RCC 7860 (cell line): ENCODE results near the gene FBF1.
A peak's percentile ranks its signal among the peaks of the same experiment; 100 is the strongest.
"Not testable (repeated sequence)": the region's sequence is repeated elsewhere in the genome, so short reads cannot be mapped to it uniquely, and the experiment has no call there.

Experiments
- DNase-seq: peaks from one replicate; pipeline ENCODE4 v3.0.0-alpha.2; 2015; ENCODE audit warnings: low spot score
- FAIRE-seq: peaks from 2 replicates; lab custom pipeline; 2012; peaks lifted over from hg19 to GRCh38; lab: Jason Lieb, UNC

The FBF1 gene

DNA sequence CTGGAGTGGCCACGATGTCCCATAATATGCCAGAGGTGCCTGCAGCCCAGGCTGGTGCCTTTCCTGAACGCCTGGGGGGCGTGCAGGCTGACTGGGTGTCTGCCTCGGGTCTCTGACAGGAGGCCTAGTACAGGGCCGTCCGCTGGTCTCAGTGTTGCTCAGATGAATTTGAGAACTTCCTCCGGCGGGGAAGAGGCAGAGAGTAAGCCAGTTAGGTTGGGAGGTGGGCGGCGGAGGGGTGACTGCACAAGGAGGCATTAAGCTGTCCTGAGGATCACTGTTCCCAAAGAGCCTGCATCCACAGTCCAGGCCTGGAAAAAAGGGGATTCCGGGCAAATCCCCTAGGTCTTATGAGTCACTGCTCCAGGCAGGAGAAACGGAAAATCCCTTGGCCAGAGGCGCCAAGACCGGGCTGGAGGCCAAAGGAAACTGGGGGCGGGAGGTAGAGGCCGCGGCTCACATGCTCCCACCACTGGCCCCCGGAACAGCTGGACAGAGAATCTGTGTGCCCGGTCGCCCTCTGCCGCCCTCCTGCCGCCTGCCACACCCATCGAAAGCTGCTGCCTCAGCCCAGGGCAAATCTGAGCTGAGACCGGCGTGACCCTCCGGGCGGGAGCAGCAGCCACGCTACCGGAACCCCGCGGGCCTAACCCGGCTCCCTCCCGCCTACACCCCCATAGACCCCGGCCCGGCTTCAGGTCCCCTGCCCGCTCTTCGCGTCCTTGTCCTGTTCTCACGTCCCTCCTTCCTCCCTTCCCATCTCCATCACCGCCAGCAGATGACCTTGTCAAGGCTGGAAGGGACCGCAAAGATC, 63.7 kb downstream of the FBF1 start:
- DNase-seq: peak; percentile 97

DNA sequence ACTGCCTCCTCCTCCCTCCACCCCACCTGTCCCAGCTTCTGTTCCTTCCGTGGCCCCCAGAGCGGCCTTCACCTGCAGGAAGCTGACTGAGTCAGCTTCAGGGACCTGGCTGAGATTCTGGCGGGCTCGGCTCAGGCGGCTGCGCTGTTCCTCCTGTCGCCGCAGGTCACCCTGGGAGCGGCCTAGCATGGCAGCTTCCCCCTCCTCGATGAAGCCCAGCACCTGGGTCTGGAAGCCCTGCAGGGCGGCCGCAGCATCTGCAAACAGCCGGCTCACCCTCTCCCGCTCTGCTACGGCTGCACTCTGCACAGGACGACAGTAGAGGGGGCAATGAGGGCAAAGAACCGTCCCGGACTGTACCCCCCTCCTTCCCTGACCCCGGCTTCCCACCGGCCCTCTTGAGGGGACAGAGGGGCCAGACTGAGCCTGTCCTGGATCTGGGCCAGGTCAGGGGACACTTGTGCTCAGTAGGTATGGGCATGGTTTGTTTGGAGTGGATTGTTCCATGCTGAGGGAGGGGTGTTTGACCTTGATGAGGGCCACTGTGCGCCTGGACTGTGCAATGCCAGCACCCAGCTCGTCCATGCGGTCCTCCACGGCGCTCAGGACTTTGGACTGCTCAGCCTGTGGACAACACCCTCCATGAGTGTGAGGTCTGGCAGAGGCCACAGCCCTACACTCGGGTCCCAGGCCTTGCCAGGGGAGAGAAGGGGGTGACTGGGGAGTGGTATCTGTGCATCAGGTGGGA, 64.5 kb downstream of the FBF1 start:
- DNase-seq (peak; percentile 82), FAIRE-seq (no peak)

More for the DNA sequence above, 63.7 kb downstream of the FBF1 start:
- FAIRE-seq: peak; percentile 89

DNA sequence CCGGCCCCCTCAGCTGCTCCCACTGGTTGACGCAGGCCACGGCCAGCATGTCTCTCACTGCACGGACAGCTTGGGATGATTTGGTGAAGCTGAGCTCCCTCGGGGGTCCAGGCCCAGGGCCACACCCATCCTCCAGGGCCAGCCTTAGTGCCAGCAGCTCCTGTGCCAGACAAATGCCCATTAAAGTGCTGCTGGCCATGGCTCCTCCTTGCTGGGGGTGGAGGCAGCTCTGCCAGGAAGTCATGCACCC, 65.0 kb downstream of the FBF1 start:
- FAIRE-seq (peak; percentile 10), DNase-seq (no peak)

DNA sequence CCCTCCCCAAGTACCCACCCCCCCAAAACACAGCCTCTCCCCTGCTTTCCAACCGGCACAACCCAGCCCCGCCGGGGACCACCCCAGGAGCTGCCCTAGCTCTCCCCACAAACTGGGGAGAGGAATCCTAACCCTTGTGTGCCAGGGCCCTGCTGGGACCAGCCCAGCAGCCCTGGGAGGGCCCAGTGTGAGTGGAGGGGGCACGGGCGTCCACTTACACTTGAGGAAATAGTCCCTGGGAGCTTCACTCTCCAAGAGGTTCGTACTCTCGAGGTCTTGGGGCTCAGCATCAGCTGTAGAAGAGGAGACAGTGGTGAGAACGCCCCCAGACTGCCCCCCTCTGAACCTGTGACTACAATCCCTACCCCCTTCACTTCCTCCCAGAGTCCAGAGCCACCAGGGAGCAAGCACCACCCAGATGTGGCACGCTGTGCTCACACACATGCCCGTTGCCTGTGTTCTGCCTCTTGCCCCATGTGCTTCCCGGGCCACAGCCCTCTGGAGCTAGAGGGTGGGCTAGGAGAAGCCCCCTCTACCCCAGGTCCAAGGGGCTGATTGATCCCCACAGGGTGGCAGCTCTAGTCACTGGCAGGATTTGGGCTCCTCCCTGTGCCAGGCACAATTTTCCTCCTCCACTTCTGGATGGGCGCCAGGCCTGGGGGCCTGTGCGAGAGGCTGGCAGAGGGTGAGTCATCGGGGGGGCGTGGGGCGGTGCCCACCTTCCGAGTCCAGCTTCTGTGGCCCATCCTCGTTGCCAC, 65.5 kb downstream of the FBF1 start:
- FAIRE-seq (no peak), DNase-seq (peak; percentile 40)

DNA sequence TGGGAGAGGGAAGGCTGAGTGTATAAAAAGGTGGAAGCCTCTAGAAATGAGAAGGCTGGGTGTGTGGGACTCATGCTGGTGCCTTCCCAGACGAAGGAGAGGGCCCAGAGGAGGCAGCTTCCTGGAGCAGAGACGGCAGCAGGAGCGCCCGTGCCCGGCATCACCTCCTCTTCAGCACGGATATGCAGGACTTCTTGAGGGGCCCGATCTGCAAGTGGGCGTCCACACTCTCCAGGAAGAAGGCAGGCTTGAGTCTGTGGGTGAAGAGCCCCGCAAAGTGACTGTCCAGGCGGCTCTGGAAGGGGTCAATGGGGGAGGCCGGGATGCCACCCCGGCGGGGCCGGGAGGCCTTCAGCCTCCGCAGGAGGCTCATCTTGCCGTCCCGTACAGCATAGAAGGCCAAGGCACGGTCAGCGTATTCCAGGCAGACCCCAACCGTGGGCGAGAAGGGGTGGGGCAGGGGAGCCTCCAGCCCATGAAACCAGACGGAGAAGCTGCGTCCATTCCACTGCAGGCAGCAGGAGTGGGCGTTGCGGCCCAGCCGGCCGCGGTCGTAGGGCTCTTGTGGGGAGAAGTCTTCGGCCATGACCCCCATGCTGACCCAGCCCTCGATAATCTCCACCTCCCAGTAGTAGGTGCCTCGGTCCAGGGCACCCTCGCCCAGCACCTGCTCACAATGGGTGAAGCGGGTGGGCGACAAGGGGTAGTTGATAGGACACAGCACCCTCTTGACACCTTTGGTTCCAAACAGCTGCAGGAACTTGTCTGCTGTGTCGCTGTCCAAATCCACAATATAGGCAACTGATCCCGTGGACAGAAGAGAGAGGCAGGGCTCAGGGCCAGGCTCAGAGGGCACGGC, 66.3 kb downstream of the FBF1 start:
- no peak for DNase-seq
- FAIRE-seq: no peak

DNA sequence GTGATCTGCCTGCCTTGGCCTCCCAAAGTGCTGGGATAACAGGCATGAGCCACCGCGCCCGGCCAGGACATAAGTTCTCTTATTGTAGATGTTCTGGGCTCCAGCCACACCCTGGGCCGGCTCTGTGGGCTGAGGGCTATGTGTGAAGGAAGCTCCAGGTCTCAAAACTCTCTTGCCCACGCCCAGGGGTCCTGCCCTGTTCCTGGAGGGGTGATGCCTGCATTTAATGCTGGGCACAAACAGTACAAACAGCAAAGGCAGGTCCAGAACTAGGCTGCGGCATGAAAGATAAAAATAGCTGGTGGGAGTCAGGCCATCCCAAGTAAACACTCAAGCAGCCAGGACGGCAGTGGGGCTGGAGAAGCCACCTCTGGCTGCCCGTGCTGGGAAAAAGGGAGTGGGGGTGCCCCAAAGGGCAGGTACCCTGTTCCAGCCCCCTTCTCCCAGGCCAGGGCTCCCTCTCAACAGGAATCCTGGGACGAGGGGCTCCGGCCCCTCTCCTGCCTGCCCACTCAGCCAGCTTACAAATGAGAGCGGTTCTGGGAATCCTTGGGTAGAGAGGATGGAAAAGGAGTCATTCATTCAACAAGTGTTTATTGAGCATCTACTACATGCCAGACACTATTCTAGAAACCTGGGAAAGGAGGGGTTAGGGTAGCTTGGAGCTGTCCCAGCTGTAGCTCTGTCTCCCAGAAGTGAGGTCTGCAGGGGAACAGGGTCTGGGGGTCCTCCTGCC, 67.1 kb downstream of the FBF1 start:
- FAIRE-seq: no peak
- DNase-seq: no peak

DNA sequence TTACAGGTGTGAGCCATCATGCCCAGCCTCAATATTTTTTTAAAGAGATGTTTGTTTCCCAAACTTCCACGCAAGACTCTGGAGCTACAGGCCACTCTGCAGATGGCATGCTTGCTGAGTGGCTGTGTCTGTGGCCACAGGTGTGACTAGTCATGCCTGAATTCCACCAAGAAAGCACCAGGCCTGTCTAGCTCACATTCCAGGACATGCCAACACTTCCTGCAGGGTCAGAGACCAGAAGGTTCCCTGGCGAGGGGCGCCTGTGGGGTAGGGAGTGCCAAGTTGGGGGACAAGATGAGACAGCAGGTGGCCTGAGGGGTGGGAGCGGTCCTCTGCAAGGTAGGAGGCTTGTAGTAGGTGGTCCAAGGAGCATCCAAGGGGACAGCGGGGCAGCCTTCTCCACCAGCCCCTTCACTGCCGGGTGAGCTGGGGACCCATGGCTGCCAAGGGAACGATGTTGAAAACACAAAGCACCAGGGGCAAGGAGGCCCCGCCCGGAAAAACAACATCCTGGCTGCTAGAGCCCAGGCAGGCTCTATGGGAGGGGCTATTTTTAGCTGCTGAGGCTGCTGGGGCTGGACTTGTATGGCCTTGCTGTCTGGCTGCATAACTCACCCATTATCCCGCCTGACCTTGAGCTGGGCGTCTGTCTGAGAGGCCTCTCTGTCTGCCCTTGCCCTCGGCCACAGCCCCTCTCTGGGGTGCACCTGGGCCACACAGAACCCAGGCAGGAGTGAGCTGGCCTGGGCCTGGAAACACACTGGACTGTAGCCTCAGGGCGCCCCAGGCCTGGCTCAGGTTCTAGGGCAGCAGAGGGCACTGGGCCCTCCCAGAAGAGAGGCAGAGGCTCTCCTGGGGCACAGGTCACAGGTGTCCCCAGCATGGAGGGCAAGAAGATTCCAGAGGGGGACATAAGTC, 68.1 kb downstream of the FBF1 start:
- no peak for FAIRE-seq
- peak; percentile 65 for DNase-seq

DNA sequence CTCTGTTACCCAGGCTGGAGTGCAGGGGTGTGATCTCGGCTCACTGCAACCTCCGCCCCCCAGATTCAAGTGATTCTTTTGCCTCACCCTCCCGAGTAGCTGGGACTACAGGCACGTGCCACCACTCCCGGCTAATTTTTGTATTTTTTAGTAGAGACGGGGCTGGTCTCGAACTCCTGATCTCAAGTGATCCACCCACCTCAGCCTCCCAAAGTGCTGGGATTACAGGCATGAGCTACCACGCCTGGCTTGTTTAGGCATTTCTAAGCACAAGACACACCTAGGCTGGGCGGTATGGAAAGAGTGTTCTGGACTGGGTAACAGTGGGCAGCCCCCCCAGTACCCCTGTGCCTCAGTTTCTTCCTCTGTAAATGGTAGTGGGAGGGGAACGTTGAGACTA, 70.6 kb downstream of the FBF1 start:
- DNase-seq, FAIRE-seq: not testable (repeated sequence)

DNA sequence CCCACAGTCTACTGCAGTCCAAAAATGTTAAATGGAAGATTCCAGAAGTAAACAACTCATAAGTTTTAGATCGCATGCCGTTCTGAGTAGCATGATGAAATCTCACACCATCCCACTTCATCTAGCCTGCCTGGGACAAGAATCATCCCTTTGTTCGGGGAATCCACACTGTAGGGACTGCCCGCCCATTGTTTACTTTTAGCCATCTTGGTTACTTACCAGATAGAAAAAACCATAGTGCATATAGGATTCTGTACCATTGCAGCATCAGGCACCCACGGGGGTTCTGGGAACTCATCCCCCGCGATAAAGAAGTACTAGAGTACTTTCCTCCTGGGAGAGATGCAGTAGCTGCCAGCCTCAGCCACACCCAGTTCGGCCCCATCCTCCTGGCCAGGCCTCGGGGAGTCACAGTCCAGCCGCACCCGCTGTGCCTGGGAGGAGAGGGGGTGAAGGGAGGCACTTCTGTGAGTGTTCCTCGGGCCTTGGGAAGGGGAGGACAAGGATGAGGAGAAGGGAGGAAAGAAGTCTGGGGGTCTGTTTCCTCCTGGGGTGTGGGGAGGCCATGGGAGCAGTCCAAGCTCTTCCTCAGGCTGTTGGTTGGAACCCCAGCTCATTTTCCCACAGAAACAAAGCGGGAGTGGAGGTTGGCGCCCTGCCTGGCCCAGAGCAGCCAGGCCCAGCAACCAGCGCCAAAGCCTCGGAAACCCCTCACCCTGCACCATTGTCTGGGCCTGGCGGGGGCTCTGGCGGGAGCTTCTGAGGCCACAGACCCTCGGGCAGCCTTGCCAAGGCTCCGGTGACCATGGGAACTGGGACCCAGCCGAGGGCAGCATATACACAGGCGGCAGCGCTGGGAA, 71.3 kb downstream of the FBF1 start:
- FAIRE-seq (no peak), DNase-seq (no peak)

DNA sequence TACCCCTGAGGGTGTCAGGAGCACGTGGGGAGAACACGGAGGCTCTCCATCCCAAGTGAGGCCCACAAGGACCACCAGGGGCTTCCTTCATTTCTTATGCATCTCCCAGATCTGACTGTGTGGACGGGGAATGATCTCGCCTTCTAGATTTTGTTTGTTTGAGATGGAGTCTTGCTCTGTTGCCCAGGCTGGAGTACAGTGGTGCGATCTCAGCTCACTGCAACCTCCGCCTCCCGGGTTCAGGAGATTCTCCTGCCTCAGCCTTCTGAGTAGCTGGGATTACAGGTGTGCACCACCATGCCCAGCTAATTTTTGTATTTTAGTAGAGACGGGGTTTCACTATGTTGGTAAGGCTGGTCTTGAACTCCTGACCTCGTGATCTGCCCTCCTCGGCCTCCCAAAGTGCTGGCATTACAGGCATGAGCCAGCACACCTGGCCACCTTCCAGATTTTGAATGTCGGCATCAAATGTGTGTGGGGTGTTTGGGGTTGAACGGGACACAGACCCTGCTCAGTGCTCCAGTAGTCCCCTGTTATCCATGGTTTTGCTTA, 72.0 kb downstream of the FBF1 start:
- not testable (repeated sequence) for FAIRE-seq, DNase-seq

DNA sequence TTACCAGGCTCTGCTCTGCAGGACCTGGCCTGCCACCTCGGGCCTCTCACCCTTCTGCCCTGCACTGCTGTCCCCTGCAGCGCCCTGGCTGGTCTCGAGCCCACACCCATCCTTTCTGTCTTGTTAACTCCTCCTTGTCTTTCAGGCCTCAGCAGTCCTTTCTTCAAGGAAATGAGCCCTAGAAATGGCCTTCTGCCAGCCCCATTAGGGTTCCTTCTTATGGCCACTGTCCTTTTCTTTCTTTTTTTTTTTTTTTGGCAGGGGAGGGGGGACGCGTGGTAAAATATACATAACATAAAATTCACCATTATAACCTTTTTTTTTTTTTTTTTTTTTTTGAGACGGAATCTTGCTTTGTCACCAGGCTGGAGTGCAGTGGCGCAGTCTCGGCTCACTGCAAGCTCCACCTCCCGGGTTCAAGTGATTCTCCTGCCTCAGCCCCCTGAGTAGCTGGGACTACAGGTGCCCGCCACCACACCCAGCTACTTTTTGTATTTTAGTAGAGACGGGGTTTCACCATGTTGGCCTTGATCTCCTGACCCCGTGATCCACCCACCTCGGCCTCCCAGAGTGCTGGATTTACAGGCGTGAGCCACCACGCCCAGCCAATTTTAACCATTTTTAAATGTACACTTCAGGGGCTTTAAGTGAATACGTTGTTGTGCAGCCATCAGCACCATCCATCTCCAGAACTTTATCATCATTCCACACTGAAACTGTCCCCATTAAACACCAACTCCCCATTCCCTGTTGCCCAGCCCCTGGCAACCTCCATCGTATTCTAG, 75.2 kb downstream of the FBF1 start:
- DNase-seq, FAIRE-seq: not testable (repeated sequence)

DNA sequence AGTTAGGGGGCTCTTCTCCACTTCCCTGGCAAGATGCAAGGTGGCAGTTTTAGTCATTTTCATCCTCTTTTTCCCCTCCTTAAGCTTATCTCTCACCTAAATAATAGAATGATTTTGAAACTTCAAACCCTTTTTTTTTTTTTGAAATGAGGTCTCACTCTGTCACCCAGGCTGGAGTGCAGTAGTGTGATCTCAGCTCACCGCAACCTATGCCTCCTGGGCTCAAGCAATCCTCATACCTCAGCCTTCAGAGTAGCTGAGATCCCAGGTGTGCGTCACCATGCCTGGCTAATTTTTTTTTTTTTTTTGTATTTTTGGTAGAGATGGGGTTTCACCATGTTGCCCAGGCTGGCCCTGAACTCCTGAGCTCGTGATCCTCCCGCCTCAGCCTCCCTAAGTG, 76.0 kb downstream of the FBF1 start:
- DNase-seq, FAIRE-seq: not testable (repeated sequence)

DNA sequence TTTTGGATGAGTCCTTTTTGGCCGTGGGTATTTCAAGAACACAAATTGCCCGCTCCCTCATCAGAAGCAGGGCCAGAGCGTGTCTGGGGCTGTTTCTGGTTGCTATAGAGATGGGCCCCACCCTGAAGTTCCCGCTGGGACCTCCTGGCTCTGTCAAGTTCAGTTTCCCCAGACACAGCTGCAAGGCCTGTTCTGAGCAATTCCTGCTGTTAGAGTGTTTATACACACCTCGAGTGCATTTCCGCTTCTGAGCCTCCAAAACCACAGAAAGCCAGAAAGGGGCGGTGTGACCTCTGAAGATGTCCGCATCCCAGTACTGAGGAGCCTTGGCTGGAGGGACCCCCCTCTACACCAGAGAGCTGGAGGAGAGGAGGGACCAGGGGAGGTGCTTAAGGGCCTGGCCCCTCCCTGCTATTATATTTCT, 76.4 kb downstream of the FBF1 start:
- FAIRE-seq (no peak), DNase-seq (no peak)

DNA sequence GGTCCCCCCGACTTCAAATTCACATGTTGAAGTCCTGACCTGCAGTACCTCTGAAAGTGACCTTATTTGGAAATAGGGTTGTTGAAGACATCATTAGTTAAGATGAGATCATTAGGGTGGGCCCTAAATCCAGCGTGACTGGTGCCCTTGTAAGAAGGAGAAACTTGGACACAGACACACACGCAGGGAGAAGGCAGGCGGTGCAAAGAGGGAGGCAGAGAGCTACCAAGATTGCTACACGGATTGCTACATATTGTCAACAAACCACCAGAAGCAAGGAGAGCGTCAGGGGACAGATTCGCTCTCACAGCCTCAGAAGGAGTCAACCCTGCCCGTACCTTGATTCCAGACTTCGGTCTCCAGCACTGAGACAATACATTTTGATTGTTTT, 78.9 kb downstream of the FBF1 start:
- FAIRE-seq: no peak

More for the DNA sequence above, 78.9 kb downstream of the FBF1 start:
- DNase-seq: no peak
